ENCODE measurements around the gene NOC2L. TPM values are rescaled to one million over a fixed set of nuclear protein-coding genes. Genes with fewer than 3 reads are reported as not detected.
"Not testable (repeated sequence)": the region's sequence is repeated elsewhere in the genome, so short reads cannot be mapped to it uniquely, and the experiment has no call there.

The NOC2L gene
- total and polyA plus RNA-seq, 9 donors: 17.8 to 55.2 (median 41.4) TPM

DNA sequence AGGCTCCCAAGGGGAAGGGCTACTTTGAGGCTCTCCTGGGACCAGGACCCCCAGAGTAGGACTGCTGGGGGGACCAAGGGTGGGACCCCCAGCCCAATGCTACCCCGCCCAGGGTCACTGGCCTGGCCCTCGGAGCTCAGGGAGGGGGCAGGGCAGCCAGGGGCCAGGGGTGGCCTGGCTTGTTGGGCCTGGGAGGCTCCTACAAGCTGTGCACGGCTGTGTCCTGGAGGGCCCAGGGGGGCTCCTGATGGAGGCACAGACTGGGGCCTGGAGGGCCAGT, 38.6 kb upstream of the NOC2L start:
- DNase-seq: no peak
- H3K27me3 ChIP-seq: peaks cover 11% of the 10 kb centered on the region
- TF ChIP-seq CTCF (IDR thresholded peaks at IDR 0.05) (no peak), POLR2A (IDR thresholded peaks at IDR 0.05) (no peak), EP300 (IDR thresholded peaks at IDR 0.05) (no peak)
- H3K36me3 ChIP-seq: no peaks in the 10 kb centered on the region
- WGBS, 3 donors: 55 to 66% (median 62%) methylated on average over 2 to 3 of the region's 3 CpGs
- intact Hi-C loops (cut with DNase I): no loop called here
- no peak overlapping the region for H3K4me3 ChIP-seq
- no peak overlapping the region for H3K27ac ChIP-seq
- peaks cover 9% of the 10 kb centered on the region for H3K4me1 ChIP-seq (ENCODE audit: insufficient read depth)
- no peaks in the 10 kb centered on the region for H3K9me3 ChIP-seq

GRCh38 chr1:996851-997712, 38.0 kb upstream of the NOC2L start:
- Histone ChIP-seq H3K27ac (no peak overlapping the region), H3K27me3 (peaks cover 11% of the 10 kb centered on the region), H3K4me1 (ENCODE audit: insufficient read depth) (peaks cover 9% of the 10 kb centered on the region), H3K9me3 (no peaks in the 10 kb centered on the region), H3K36me3 (no peaks in the 10 kb centered on the region), H3K4me3 (no peak overlapping the region)
- WGBS, 3 donors: 58 to 72% (median 65%) methylated on average over 24 of the region's 24 CpGs
- TF ChIP-seq CTCF (IDR thresholded peaks at IDR 0.05) (no peak), POLR2A (IDR thresholded peaks at IDR 0.05) (no peak), EP300 (IDR thresholded peaks at IDR 0.05) (no peak)
- intact Hi-C loops (cut with DNase I): no loop called here
- DNase-seq: peak in 1 of 5 donors; percentile 21

GRCh38 chr1:995665-996633, 36.9 kb upstream of the NOC2L start:
- Histone ChIP-seq H3K4me3 (no peak overlapping the region), H3K27me3 (peaks cover 11% of the 10 kb centered on the region), H3K9me3 (peaks cover 0 to 4% of the 10 kb centered on the region in 2 donors), H3K4me1 (ENCODE audit: insufficient read depth) (peaks cover 9% of the 10 kb centered on the region), H3K27ac (no peak overlapping the region), H3K36me3 (no peaks in the 10 kb centered on the region)
- intact Hi-C loops (cut with DNase I): no loop called here
- DNase-seq: no peak
- TF ChIP-seq POLR2A (IDR thresholded peaks at IDR 0.05) (no peak), EP300 (IDR thresholded peaks at IDR 0.05) (no peak), CTCF (IDR thresholded peaks at IDR 0.05) (no peak)
- 34 to 50% (median 37%) methylated on average over 25 to 30 of the region's 30 CpGs for WGBS, 3 donors

DNA sequence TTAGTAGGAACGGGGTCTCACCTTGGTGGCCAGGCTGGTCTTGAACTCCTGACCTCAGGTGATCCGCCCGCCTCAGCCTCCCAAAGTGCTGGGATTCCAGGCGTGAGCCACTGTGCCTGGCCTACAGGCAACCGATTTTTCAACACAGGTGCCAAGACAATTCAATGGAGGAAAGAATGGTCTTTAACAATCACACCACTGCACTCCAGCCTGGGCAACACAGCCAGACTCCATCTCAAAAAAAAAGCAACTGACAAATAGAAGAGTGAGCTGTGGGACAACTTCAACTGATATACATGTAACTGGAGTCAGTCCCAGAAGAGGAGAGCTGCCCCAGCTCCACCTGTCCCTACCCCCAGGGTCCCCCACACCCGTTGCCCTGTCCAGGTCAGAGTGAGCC, 35.5 kb upstream of the NOC2L start:
- intact Hi-C loops (cut with DNase I); H3K9me3 ChIP-seq; H3K4me1 ChIP-seq (ENCODE audit: insufficient read depth); DNase-seq; H3K27ac ChIP-seq; H3K4me3 ChIP-seq; H3K36me3 ChIP-seq: not testable (repeated sequence)
- WGBS, 3 donors: 81 to 88% (median 84%) methylated on average over 6 of the region's 6 CpGs
- peaks cover 11% of the 10 kb centered on the region for H3K27me3 ChIP-seq

All from ovary (tissue), 9 donors.